ENCODE measurements around the gene BMP2K. TPM values are rescaled to one million over a fixed set of nuclear protein-coding genes. Genes with fewer than 3 reads are reported as not detected.
A peak's percentile ranks its signal among the peaks of the same experiment; 100 is the strongest.

Gene BMP2K
- total and polyA plus RNA-seq, 4 donors, result 4.4 to 138 (median 19.3) TPM

- TF ChIP-seq GABPA (IDR thresholded peaks at IDR 0.05 in 1 of 2, conservative IDR thresholded peaks at IDR 0.05 in 1 of 2) (no peak), HNF4A (conservative IDR thresholded peaks at IDR 0.05) (peak; percentile 8 to 34)
- Histone ChIP-seq H3K4me1 (ENCODE audit: control insufficient read depth in 4 of 4, insufficient read depth in 4 of 4, low read length in 3 of 4) (no peaks in the 10 kb centered on the region), H3K27ac (ENCODE audit: low read depth in 1 of 2, low read length in 2 of 2) (no peak overlapping the region), H3K9ac (ENCODE audit: low read depth in 1 of 2, low read length in 2 of 2) (no peak overlapping the region), H3K9me3 (ENCODE audit: control insufficient read depth in 4 of 4, low read length in 3 of 4) (no peaks in the 10 kb centered on the region), H3K4me3 (ENCODE audit: low read depth in 1 of 3, low read length in 3 of 3) (no peak overlapping the region), H3K36me3 (ENCODE audit: control insufficient read depth in 4 of 4, insufficient read depth in 3 of 4, low read depth in 1 of 4, low read length in 3 of 4) (no peaks in the 10 kb centered on the region), H3K27me3 (ENCODE audit: control insufficient read depth in 4 of 4, insufficient read depth in 4 of 4, low read length in 3 of 4) (no peaks in the 10 kb centered on the region)
- WGBS, result 94% methylated on average over 1 of the region's 1 CpG
- no peak for DNase-seq (ENCODE audit: low spot score)
Observed at GRCh38 chr4:78758085-78758484, 18.1 kb upstream of the BMP2K start.

- Histone ChIP-seq H3K27ac (ENCODE audit: low read depth in 1 of 2, low read length in 2 of 2) (no peak overlapping the region), H3K36me3 (ENCODE audit: control insufficient read depth in 4 of 4, insufficient read depth in 3 of 4, low read depth in 1 of 4, low read length in 3 of 4) (no peaks in the 10 kb centered on the region), H3K9ac (ENCODE audit: low read depth in 1 of 2, low read length in 2 of 2) (no peak overlapping the region), H3K9me3 (ENCODE audit: control insufficient read depth in 4 of 4, low read length in 3 of 4) (no peaks in the 10 kb centered on the region), H3K4me3 (ENCODE audit: low read depth in 1 of 3, low read length in 3 of 3) (no peak overlapping the region), H3K4me1 (ENCODE audit: control insufficient read depth in 4 of 4, insufficient read depth in 4 of 4, low read length in 3 of 4) (no peaks in the 10 kb centered on the region), H3K27me3 (ENCODE audit: control insufficient read depth in 4 of 4, insufficient read depth in 4 of 4, low read length in 3 of 4) (no peaks in the 10 kb centered on the region)
- DNase-seq (ENCODE audit: low spot score), result no peak
- 89% methylated on average over 2 of the region's 2 CpGs for WGBS
- TF ChIP-seq MAX (IDR thresholded peaks at IDR 0.05) (no peak), SP1 (IDR thresholded peaks at IDR 0.05) (no peak), FOXA2 (IDR thresholded peaks at IDR 0.05) (no peak), NR2F2 (IDR thresholded peaks at IDR 0.05) (no peak), HNF4G (IDR thresholded peaks at IDR 0.05) (no peak), FOXA1 (IDR thresholded peaks at IDR 0.05) (no peak), TAF1 (conservative IDR thresholded peaks at IDR 0.05) (no peak), HNF4A (conservative IDR thresholded peaks at IDR 0.05) (no peak), YY1 (IDR thresholded peaks at IDR 0.05) (no peak), GABPA (IDR thresholded peaks at IDR 0.05 in 1 of 2, conservative IDR thresholded peaks at IDR 0.05 in 1 of 2) (no peak), RAD21 (IDR thresholded peaks at IDR 0.05) (no peak), RXRA (IDR thresholded peaks at IDR 0.05) (no peak)
- TF ChIP-seq, protein P1, sequence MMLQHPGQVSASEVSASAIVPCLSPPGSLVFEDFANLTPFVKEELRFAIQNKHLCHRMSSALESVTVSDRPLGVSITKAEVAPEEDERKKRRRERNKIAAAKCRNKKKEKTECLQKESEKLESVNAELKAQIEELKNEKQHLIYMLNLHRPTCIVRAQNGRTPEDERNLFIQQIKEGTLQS (IDR thresholded peaks at IDR 0.05), result no peak
- TF ChIP-seq, protein P2, sequence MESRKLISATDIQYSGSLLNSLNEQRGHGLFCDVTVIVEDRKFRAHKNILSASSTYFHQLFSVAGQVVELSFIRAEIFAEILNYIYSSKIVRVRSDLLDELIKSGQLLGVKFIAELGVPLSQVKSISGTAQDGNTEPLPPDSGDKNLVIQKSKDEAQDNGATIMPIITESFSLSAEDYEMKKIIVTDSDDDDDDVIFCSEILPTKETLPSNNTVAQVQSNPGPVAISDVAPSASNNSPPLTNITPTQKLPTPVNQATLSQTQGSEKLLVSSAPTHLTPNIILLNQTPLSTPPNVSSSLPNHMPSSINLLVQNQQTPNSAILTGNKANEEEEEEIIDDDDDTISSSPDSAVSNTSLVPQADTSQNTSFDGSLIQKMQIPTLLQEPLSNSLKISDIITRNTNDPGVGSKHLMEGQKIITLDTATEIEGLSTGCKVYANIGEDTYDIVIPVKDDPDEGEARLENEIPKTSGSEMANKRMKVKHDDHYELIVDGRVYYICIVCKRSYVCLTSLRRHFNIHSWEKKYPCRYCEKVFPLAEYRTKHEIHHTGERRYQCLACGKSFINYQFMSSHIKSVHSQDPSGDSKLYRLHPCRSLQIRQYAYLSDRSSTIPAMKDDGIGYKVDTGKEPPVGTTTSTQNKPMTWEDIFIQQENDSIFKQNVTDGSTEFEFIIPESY (IDR thresholded peaks at IDR 0.05), result no peak
Observed at GRCh38 chr4:78762529-78762928, 13.6 kb upstream of the BMP2K start.

DNA sequence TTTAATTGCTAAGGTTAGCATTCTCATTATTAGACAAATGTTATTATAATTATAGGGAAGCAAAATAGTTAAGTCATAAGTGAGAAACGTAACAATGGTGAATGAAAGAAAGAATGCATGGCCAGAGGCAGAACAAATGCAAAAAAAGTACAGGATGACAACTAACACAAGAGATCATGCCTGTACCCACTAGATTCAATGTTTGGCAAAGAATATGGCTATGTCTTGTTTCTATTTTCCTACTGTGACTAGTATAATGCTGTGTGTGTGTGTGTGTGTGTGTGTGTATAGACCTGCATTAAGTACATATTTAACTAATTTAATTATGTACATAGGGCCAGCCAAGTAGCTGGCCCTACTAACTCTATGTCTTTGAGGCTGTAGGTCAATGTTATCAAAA is 12.9 kb upstream of the BMP2K start:
- TF ChIP-seq NR2F2 (IDR thresholded peaks at IDR 0.05) (no peak), HNF4A (conservative IDR thresholded peaks at IDR 0.05) (no peak), MAX (IDR thresholded peaks at IDR 0.05) (no peak), FOXA1 (IDR thresholded peaks at IDR 0.05) (no peak), HNF4G (IDR thresholded peaks at IDR 0.05) (no peak), RAD21 (IDR thresholded peaks at IDR 0.05) (no peak), JUND (IDR thresholded peaks at IDR 0.05) (no peak), TAF1 (conservative IDR thresholded peaks at IDR 0.05) (no peak), SP1 (IDR thresholded peaks at IDR 0.05) (no peak)
- TF ChIP-seq, protein P3, sequence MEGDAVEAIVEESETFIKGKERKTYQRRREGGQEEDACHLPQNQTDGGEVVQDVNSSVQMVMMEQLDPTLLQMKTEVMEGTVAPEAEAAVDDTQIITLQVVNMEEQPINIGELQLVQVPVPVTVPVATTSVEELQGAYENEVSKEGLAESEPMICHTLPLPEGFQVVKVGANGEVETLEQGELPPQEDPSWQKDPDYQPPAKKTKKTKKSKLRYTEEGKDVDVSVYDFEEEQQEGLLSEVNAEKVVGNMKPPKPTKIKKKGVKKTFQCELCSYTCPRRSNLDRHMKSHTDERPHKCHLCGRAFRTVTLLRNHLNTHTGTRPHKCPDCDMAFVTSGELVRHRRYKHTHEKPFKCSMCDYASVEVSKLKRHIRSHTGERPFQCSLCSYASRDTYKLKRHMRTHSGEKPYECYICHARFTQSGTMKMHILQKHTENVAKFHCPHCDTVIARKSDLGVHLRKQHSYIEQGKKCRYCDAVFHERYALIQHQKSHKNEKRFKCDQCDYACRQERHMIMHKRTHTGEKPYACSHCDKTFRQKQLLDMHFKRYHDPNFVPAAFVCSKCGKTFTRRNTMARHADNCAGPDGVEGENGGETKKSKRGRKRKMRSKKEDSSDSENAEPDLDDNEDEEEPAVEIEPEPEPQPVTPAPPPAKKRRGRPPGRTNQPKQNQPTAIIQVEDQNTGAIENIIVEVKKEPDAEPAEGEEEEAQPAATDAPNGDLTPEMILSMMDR (IDR thresholded peaks at IDR 0.05; ENCODE audit: low read depth, low read length, missing input control), result no peak
- TF ChIP-seq, protein P2 (IDR thresholded peaks at IDR 0.05), result no peak
- no peak for DNase-seq (ENCODE audit: low spot score)
- Histone ChIP-seq H3K4me3 (ENCODE audit: low read depth in 1 of 3, low read length in 3 of 3) (no peak overlapping the region), H3K27me3 (ENCODE audit: control insufficient read depth in 4 of 4, insufficient read depth in 4 of 4, low read length in 3 of 4) (no peaks in the 10 kb centered on the region), H3K36me3 (ENCODE audit: control insufficient read depth in 4 of 4, insufficient read depth in 3 of 4, low read depth in 1 of 4, low read length in 3 of 4) (no peaks in the 10 kb centered on the region), H3K4me1 (ENCODE audit: control insufficient read depth in 4 of 4, insufficient read depth in 4 of 4, low read length in 3 of 4) (no peaks in the 10 kb centered on the region), H3K9me3 (ENCODE audit: control insufficient read depth in 4 of 4, low read length in 3 of 4) (no peaks in the 10 kb centered on the region), H3K27ac (ENCODE audit: low read depth in 1 of 2, low read length in 2 of 2) (no peak overlapping the region), H3K9ac (ENCODE audit: low read depth in 1 of 2, low read length in 2 of 2) (no peak overlapping the region)
- 84% methylated on average over 1 of the region's 1 CpG for WGBS
